ENCODE measurements around the gene DBI.

DBI gene

DNA sequence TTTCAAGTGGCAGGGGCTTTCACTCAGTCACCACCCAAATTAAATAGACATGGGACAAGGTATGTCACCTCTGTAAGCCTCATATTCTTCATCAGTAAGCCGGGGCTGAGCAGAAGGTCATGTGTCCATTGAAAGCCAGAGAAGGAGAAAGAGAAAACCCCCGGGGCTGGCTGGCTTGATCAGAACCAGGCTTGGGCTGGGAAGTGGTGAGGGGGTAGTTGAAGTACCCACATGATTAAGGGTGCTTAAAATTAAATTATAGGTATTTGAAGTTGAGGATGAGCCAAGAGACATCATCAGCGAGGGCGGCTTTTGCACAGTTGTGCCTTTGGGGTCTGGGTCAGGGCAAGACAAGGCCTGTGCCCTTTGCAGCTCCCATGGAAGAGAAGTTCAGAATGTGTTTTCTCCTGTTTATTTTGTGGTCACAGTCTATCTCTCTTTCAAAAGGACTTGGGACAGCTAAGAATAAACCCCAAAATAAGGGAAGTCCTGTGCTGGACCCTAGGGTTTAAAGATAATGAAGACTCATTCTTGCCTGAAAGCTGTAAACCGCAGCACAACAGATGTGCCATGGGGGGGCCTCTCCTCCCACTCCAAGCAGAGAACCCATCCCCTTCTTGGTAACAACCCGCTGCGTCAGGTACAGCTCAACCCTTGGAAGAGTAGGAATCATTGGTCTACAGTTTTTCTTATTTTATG lies 10.7 kb downstream of the DBI start:
- no peak overlapping the region for H3K4me3 ChIP-seq (ENCODE audit: low read depth, low read length)
- ChIA-PET CTCF (no interaction called here), POLR2A (interaction anchor here (0.7 kb wide), 1 partner anchor 11 kb away, joined by 3 read pairs; the partner anchor contains the start of genes C2orf76 and DBI)
- TF ChIP-seq, protein P1, sequence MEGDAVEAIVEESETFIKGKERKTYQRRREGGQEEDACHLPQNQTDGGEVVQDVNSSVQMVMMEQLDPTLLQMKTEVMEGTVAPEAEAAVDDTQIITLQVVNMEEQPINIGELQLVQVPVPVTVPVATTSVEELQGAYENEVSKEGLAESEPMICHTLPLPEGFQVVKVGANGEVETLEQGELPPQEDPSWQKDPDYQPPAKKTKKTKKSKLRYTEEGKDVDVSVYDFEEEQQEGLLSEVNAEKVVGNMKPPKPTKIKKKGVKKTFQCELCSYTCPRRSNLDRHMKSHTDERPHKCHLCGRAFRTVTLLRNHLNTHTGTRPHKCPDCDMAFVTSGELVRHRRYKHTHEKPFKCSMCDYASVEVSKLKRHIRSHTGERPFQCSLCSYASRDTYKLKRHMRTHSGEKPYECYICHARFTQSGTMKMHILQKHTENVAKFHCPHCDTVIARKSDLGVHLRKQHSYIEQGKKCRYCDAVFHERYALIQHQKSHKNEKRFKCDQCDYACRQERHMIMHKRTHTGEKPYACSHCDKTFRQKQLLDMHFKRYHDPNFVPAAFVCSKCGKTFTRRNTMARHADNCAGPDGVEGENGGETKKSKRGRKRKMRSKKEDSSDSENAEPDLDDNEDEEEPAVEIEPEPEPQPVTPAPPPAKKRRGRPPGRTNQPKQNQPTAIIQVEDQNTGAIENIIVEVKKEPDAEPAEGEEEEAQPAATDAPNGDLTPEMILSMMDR (IDR thresholded peaks at IDR 0.05; ENCODE audit: insufficient read depth, low read length, missing control alignments) = no peak
- DNase-seq (ENCODE audit: low read depth, low spot score) = no peak

DNA sequence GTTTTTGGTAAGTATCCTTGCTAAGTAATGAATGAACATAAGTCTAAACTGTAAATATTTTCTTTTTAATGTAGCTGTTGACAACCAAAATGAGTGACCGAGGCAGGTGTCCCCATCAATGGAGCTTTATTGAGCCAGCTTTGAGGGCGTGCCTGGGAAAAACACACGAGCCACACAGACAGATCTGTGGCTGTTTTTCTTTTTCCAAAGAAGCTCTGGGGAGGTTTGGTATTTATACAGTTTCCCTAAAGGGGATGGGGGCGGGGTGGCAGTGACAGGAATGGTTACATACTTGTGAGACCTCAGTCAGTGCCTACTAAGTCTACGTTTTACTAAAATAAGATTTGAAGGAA lies 11.2 kb downstream of the DBI start:
- TF ChIP-seq, protein P1 (IDR thresholded peaks at IDR 0.05; ENCODE audit: insufficient read depth, low read length, missing control alignments) = no peak
- ChIA-PET CTCF (interaction anchor here (2.2 kb wide), 1 partner anchor 98 kb away, joined by 7 read pairs; no protein-coding TSS in a partner anchor), POLR2A (no interaction called here)
- H3K4me3 ChIP-seq (ENCODE audit: low read depth, low read length) = no peak overlapping the region
- no peak for DNase-seq (ENCODE audit: low read depth, low spot score)

DNA sequence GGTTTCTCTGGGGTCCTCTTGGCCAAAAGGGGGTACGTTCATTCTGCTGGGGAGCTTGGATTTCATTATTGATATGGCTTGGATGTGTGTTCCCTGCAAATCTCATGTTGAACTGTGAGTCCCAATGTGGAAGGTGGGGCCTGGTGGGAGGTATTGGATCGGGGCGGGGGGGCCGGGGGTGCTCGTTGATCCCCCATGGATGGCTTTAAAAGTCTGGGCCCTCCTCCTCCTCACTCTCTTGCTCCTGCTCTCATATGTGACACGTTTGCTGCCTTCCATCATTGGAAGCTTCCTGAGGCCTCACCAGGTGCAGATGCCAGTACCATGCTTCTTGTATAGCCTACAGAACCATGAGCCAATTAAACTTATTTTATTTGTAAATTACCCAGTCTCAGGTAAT lies 11.8 kb downstream of the DBI start:
- TF ChIP-seq, protein P1 (IDR thresholded peaks at IDR 0.05; ENCODE audit: insufficient read depth, low read length, missing control alignments) = no peak
- no peak for DNase-seq (ENCODE audit: low read depth, low spot score)
- POLR2A ChIA-PET = no interaction called here
- CTCF ChIA-PET = interaction anchor here (2.2 kb wide), 1 partner anchor 98 kb away, joined by 7 read pairs; no protein-coding TSS in a partner anchor
- no peak overlapping the region for H3K4me3 ChIP-seq (ENCODE audit: low read depth, low read length)

DNA sequence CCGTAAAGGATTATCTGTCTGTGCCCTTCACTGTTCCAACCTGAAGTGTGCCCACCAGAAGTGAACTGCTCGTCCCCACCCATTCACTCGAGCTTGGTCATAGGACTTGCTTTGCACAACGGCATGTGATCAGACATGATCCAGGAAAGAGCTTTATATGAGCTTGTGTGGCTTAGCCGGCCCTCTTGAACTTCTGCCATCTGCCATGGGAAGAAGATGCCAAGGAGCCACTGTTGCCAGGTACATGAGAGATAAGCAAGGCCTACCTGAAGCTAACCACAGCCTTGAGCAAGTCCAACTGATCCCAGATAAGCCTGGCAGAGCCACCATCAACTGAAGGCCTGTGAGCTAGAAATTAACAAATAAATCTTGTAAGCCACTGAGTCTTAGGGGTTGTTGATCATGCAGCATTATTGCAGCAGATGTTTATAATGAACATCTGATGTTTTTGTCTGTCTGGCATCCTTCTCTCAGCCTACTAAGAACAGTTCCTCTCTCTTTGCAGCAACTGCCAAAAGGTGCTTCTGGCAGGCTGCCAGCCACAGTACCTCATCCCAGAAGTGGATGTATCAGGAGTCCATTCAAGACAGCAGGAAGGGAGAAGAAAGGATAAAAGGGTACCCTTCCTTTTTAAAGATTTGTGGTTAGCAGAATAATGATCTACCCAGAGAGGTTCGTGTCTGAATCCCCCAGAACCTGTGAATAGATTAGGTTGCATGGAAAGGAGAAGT lies 16.8 kb downstream of the DBI start:
- TF ChIP-seq, protein P1 (IDR thresholded peaks at IDR 0.05; ENCODE audit: insufficient read depth, low read length, missing control alignments) = no peak
- DNase-seq (ENCODE audit: low read depth, low spot score) = no peak
- ChIA-PET POLR2A (no interaction called here), CTCF (no interaction called here)
- H3K4me3 ChIP-seq (ENCODE audit: low read depth, low read length) = no peak overlapping the region

DNA sequence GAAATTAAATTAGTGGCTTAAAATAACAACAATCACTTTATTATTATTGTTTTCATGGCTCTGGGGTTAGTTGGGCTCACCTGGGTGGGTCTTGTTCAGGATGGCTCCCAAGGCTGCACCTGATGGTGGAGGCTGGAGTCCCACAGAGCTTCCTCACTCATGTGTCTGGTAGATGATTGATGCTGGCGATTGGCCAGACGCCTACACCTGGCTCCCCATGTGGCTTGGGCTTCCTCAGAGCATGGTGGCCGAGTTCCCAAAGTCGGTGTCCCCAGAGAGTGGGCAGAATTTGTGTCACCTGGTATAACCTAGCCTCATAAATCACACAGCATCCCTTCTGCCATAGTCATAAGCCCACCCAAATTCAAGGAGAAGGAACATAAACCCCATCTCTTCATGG lies 18.2 kb downstream of the DBI start:
- TF ChIP-seq, protein P1 (IDR thresholded peaks at IDR 0.05; ENCODE audit: insufficient read depth, low read length, missing control alignments) = no peak
- ChIA-PET POLR2A (no interaction called here), CTCF (interaction anchor here (0.8 kb wide), 1 partner anchor 18 kb away, joined by 3 read pairs; the partner anchor contains the start of genes C2orf76 and DBI)
- H3K4me3 ChIP-seq (ENCODE audit: low read depth, low read length) = no peak overlapping the region
- no peak for DNase-seq (ENCODE audit: low read depth, low spot score)

DNA sequence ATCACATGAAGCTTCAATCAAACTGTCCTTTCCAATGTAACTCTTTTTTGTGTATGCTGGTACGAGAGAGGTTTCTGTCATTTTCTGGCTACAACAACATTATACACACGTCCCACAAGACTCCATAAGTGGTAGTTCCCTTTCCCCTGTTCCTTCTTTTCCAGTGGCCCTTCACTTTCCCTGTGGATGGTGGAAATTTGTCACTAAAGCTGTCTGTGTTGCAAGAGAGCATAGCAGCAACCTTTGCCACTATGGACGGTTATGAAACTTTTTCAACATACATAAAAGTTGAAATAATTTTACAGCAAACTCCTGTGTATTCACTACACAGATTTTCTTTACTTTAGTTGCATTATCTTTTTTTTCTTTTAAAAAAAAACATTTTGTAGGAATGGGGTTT lies 18.7 kb downstream of the DBI start:
- H3K4me3 ChIP-seq (ENCODE audit: low read depth, low read length) = no peak overlapping the region
- no peak for DNase-seq (ENCODE audit: low read depth, low spot score)
- POLR2A ChIA-PET = no interaction called here
- CTCF ChIA-PET = no interaction called here
- TF ChIP-seq, protein P1 (IDR thresholded peaks at IDR 0.05; ENCODE audit: insufficient read depth, low read length, missing control alignments) = no peak
